Cardiac ventricle fibroblast (primary cell): ENCODE results near the gene NR4A3. TPM values are rescaled to one million over a fixed set of nuclear protein-coding genes. Genes with fewer than 3 reads are reported as not detected.

Experiments
- total RNA-seq: library from RNA; depleted of rRNA; stranded (reverse); fragments of >200 nt; gene quantifications from 2 replicates; pipeline ENCODE4 v1.2.3, GENCODE V29; 2015

The NR4A3 gene
- total RNA-seq = 0.12 TPM in 1 of 2 replicates, not detected in the other

DNA sequence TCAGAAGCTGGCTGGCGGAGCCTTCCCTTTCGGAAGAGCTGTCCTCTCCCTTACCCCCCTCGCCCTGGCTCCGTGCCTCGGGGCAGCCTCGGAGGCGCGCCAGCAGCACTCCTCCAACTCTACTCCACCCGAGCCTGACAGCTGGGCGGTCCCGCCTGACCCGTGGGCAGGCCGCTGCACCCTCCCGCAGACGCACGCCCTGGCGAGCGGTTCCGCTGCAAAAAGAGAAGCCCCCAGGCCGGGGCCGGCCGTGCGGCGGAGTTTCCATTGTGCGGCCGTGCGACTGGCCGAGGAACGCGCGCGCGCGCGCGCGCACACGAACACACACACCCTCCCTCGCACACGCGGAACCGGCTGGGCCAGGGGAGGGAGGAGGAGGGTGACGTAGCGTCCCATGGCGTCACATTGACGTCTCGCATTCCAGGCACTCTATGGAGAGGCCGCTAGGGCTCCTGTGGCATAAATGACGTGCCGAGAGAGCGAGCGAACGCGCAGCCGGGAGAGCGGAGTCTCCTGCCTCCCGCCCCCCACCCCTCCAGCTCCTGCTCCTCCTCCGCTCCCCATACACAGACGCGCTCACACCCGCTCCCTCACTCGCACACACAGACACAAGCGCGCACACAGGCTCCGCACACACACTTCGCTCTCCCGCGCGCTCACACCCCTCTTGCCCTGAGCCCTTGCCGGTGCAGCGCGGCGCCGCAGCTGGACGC lies at the start of gene NR4A3:
TSS of gene NR4A3 (plus strand) at position 490 of the 713 bp plus-strand sequence. CDS start 6,158 bp downstream, outside the sequence.

DNA sequence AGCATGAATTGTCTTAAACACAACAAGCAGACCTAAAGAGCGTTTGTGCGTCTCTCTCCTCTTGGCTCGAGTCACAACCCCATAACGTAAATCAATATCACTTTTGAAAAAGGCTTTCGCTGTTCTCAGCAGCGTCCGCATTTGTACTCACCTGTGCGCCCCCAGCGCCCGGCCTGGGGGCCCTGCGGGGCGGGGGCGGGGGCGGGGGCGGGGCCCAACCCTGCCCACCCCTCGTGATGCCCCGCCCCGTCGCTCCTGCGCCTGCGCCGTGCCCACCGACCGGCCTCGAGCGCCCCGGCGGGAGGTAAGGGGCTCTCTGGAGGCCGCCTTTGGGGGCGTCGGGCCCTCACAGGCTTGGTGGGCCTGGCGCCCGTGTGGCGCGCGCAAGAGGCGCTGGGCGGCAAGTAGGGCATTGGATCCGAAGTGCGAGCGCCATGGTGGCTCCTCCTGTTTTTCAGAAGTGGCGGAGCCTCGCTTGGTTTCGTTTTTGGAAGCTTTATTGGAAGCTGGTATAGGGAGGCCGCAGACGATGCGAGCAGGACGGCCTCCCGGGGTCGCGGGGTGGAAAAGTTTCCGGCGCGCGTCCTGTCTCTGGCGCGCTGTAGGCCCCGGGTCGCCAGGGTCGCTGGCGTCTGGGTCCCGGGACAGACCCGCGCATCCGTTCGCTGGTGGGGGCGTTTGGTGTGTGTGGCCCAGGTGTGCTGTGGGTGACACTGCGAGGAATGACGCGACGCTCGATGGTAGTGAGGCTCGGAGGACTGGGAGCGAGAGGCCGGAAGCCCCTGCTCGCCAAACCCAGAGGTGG lies 84.9 kb downstream of the NR4A3 start, which contains the start of gene STX17:
TSS of gene STX17 (plus strand) at position 252 of the 805 bp plus-strand sequence. CDS start 8,586 bp downstream, outside the sequence.

Other genes starting within 250 kb of the NR4A3 start
- 19.3 and 26.6 TPM in 2 replicates for gene STX17, start 84.8 kb downstream of the NR4A3 start, total RNA-seq